HCT116 (cell line): ENCODE results near the gene ZDHHC9.

ENCODE experiments used
- POLR2A ChIP-seq: IDR thresholded peaks from 2 replicates; pipeline ENCODE4 v1.7.0; 2011; ENCODE audit warnings: borderline replicate concordance; ENCODE audit not compliant: insufficient read depth, insufficient read length; ENCODE audit errors: extremely low read depth
- SP1 ChIP-seq: IDR thresholded peaks from 2 replicates; pipeline ENCODE4 v1.6.1; 2012; ENCODE audit warnings: low read depth

GRCh38 chrX:129840344-129840743 is 3.3 kb downstream of the ZDHHC9 start:
- TF ChIP-seq SP1 (no peak), POLR2A (no peak)
